GM12891 (cell line): ENCODE data around the gene SNF8.

ENCODE experiments used
- POLR2A ChIP-seq: IDR thresholded peaks from 2 replicates; pipeline ENCODE4 v1.6.1; 2011; ENCODE audit warnings: low read depth, low read length, control low read depth
- TAF1 ChIP-seq: IDR thresholded peaks from 2 replicates; pipeline ENCODE4 v1.6.1; 2011; ENCODE audit warnings: low read depth, low read length, control low read depth

DNA sequence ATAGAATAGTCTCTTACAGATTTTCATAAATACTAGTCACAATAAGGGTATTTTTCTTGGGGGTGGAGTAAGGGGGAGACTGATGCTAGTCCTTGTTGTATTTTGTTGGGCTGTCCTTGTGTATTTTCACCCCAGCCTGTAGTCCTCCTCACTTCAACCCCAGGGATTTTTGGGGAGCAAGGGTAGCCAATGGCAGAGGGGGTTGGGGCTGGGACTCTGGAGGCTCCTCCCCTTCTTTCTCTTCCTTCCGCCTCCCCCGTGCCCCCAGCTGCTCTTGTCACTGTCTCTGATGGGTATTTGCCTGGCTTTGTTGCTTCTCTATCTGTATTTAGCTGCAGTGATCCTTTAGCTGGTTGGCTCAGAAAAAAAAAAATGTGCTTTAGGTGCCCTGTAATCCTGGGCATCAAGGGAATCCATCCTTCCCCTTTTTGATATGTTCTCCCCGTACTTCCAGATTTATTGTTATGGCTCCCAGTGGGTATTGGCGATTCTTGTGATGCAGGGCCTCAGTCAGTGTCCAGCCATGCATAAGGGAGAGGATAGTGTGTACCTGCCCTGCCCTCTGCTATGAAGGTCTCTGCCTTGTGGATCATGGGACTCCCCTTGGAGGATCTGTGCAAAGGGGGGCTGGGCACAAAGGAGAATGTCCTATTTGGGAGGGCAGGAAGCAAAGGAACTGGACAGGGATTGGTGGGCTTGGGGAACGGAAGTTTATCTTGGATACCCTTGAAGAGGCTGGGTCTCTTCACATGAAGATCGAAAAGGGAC is 16.5 kb downstream of the SNF8 start:
- TF ChIP-seq POLR2A (no peak; the same call in 1 of the 2 replicates), TAF1 (no peak)
